A204.1 (cell line): ENCODE measurements around the gene ESR1.

Experiments
- FAIRE-seq: peaks from 2 replicates; lab custom pipeline; 2012; peaks lifted over from hg19 to GRCh38; lab: Jason Lieb, UNC

Gene ESR1

GRCh38 chr6:152096863-152097496 lies 289.5 kb downstream of the ESR1 start:
- FAIRE-seq = no peak

DNA sequence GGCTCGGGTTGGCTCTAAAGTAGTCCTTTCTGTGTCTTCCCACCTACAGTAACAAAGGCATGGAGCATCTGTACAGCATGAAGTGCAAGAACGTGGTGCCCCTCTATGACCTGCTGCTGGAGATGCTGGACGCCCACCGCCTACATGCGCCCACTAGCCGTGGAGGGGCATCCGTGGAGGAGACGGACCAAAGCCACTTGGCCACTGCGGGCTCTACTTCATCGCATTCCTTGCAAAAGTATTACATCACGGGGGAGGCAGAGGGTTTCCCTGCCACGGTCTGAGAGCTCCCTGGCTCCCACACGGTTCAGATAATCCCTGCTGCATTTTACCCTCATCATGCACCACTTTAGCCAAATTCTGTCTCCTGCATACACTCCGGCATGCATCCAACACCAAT lies 291.2 kb downstream of the ESR1 start:
- FAIRE-seq = no peak

DNA sequence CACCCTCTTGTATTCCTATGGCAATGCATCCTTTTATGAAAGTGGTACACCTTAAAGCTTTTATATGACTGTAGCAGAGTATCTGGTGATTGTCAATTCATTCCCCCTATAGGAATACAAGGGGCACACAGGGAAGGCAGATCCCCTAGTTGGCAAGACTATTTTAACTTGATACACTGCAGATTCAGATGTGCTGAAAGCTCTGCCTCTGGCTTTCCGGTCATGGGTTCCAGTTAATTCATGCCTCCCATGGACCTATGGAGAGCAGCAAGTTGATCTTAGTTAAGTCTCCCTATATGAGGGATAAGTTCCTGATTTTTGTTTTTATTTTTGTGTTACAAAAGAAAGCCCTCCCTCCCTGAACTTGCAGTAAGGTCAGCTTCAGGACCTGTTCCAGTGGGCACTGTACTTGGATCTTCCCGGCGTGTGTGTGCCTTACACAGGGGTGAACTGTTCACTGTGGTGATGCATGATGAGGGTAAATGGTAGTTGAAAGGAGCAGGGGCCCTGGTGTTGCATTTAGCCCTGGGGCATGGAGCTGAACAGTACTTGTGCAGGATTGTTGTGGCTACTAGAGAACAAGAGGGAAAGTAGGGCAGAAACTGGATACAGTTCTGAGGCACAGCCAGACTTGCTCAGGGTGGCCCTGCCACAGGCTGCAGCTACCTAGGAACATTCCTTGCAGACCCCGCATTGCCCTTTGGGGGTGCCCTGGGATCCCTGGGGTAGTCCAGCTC lies 292.1 kb downstream of the ESR1 start:
- no peak for FAIRE-seq

DNA sequence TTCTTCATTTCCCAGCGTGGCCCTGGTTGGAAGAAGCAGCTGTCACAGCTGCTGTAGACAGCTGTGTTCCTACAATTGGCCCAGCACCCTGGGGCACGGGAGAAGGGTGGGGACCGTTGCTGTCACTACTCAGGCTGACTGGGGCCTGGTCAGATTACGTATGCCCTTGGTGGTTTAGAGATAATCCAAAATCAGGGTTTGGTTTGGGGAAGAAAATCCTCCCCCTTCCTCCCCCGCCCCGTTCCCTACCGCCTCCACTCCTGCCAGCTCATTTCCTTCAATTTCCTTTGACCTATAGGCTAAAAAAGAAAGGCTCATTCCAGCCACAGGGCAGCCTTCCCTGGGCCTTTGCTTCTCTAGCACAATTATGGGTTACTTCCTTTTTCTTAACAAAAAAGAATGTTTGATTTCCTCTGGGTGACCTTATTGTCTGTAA lies 292.7 kb downstream of the ESR1 start:
- FAIRE-seq = no peak

- FAIRE-seq = no peak
These were observed 300.5 kb downstream of the ESR1 start for GRCh38 chr6:152107973-152108372.

- FAIRE-seq = no peak
These were observed 303.7 kb downstream of the ESR1 start for GRCh38 chr6:152110886-152111820.

DNA sequence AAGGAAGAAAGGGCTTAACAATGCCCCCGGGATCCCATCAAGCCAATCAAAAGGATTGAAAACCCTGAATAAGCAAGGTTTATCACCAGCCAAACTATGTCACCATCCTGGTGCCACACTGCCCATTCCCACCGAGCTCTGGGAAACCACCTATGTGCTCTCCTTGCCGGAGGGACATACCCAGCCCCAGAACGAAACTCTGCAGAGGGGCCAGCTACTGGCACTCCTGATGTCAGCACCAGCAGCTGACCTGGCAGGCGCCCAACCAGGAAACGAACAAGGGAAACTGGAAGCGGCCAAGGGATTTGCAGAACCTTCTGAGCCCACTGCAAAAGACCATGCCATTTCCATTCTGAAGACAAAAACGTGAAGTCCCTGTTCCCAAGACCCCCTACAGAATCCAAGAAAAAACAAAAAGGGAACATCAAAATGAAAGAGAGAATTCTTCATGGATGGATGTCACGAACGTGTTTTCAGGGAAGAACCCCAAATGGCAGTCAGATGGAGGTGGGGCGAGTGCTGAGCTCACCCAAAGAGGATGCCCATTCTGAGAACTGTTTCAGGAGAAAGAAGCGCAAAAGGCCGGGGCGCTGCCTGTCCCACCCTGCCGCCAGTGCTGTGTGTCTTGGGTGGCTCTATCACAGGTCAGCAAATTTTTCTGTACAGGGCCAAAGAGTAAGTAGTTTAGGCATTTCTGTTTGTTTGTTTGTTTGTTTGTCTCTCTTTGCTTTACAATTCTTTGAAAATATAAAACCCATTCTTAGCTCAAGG lies 305.2 kb downstream of the ESR1 start:
- FAIRE-seq = no peak

- FAIRE-seq = no peak
These were observed 310.0 kb downstream of the ESR1 start for GRCh38 chr6:152117156-152118133.

GRCh38 chr6:152118224-152118623 lies 310.7 kb downstream of the ESR1 start:
- FAIRE-seq = no peak

DNA sequence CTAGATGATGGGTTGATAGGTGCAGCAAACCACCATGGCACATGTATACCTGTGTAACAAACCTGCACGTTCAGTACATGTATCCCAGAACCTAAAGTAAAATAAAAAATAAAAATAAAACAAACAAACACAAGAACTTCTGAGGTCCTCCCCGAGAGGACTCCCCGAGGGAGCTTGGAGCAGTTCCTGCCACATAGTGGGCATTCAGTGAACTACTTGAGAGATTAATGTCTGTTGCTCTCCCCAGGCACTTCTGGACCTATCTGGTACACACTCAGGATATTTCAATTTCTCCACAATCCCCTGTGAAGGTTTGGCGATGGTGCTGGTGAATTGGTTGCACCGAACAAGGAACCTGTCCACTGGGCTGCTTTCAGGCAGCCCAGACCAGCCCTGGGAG lies 311.2 kb downstream of the ESR1 start:
- FAIRE-seq = no peak

GRCh38 chr6:152119831-152120230 lies 312.3 kb downstream of the ESR1 start:
- FAIRE-seq = no peak

DNA sequence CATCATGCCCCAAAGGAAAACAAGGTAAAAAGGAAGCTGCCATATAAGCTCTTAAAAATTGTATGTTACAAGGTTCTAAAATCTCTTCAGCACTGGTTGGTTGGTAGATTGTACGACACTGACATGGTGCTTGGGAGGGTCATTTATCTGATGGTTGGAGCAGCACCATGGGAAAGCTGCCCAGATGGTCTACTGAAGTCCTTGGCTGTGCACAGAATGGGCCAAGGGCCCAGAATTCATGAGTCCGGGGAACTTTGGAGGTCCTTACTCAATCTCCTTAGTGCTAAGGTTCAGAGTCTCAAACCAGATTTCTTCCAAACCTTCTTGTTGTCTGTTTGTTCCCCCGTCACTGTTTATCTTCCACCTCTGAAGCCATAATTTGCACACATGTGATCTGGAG lies 314.4 kb downstream of the ESR1 start:
- FAIRE-seq = no peak

- no peak for FAIRE-seq
These were observed 315.0 kb downstream of the ESR1 start for GRCh38 chr6:152122434-152122833.

DNA sequence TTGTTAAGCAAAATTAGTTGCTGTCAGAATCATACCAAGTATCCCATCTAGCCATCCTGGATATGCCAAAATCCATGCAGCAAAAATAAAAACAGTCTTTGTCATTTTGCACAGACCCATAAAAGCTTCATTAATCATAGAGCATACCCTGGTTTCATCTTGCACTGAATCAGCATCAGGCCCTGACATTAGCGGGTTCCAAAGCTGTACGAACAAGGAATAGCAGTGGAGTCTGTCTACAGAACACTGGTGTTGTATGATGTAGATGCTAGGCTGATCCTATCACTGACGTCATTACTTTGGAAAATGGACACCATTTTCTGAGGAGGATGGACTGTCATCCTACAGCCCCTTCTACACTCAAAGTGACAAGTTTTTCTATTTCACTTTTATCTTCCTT lies 315.6 kb downstream of the ESR1 start:
- FAIRE-seq = no peak

DNA sequence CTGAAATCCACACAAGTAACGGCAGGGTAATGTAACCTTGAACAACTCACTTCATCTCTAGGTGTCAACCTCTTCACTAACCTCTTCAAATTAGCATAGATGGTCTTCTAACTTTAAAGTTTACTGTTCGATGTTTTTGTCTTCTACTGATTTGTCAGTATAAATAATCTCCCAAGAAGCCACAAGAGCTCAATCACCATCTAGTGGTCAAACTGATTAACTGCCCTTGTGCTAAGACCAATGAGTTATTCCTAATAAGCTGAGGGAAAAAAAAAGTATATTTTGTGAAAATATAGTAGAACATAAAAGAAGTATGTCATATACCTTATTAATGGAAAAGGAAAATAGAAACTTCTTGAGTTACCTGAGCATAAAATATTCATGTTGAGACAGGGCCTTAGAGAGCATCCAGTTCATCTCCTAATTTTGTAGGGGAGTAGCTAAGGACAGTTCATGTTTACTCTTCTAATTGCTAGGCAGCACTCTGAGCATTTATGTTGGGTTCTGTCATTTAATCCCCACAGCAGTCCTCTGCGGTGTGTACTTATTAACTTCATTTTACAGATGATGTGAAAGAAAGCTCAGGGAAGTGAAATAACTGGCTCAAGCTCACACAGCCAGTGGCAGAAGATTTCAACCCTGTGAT lies 317.1 kb downstream of the ESR1 start:
- FAIRE-seq = peak; percentile 83

DNA sequence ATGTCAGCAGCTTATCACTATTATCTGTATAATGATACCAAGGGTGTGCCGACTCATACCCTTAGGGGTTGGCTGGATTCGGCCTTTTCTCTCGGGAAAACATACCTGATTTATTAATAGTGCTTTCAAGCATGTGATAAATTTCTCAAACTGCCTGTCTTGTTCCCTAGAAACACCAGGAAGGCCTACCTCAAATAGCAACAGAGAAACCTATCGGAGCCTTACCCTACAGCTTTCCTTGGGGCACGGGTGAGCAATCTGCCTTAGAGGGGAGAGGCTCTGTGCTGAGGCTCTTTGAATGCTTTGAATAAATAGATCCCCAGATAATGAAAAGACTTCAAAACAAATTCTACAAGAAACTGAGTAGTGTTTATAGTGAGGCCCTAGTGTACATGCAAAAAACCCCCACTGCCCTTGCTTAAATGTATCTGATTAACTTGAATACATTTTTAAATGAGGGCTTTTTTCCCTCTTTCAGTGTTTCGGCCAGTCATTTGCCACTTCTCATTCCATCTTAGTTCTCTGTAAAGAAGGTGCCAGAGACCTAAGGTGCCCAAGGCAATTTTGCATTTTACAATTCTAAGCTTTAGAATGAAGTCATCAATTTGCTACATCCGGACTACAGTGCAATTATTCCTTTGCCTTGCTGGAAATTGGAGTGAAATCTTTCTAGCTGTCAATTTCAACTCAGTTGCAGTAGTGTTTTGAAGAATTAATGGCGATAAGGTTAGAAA lies 320.1 kb downstream of the ESR1 start:
- FAIRE-seq = no peak

GRCh38 chr6:152129691-152130151 lies 322.2 kb downstream of the ESR1 start:
- FAIRE-seq = no peak

DNA sequence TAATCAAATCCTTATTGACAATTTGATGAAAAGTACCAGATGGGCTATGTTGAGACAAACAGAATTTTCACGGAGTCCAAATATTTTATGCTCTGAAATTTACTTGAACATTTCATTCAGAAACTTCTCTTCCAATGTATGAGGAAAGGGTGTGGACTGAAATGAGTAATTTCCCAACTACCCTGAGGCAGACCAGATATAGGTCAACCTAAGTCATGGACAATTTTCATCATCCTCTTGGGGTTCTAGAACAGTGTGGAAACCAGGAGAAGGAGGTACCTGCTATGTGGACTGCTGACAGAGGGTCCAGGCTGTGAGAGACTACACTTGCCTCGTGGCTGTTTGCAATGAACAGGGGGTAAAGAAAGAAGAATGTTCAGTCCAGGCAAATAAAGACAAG lies 323.0 kb downstream of the ESR1 start:
- no peak for FAIRE-seq

DNA sequence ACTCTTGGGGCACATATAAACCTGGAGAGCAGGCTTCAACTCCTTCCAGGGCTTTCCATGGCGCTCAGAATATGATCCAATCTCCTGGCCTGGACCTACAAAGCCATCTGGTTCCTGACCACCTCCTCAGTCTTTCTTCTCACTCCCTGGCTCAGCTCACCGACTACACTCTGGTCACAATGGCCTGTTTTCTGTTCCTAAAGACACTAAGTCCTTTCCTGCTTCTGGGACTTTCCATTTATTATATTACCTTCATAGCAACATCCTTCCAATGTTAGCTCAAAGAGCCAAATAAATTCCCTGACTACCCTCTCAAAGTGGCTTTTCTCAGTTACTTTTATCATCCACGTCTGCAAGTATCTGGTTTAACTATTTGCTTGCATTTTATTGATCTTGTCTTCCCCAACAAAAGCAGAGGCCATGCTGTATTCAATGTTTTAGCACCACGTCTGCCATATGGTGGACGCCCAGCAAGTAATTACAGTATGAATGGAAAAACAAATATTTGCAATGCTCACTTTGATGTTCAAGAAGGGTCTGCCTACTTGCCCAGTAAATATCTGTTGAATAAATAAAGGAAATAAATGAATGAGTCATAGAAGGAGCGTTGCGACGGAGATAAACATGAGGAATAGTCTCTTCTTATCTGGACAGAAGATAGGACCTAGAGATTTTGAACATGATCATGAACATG lies 328.4 kb downstream of the ESR1 start:
- no peak for FAIRE-seq
